GM23338 (cell line): Measurements from ENCODE around the gene NRG3. TPM values are rescaled to one million over a fixed set of nuclear protein-coding genes. Genes with fewer than 3 reads are reported as not detected.
A peak's percentile ranks its signal among the peaks of the same experiment; 100 is the strongest.
"Not testable (repeated sequence)": the region's sequence is repeated elsewhere in the genome, so short reads cannot be mapped to it uniquely, and the experiment has no call there.

Experiments used
- ATAC-seq: fragments of 200-7000 bp; cut with Tn5 transposase; 3 replicates; pipeline ENCODE4 v1.9.1; 2020
- DNase-seq: peaks from one replicate; pipeline ENCODE4 v3.0.0-alpha.2; 2015; ENCODE audit warnings: low spot score
- H2AFZ ChIP-seq: fragments of 200-600 bp; sonication (generic); 2 replicates; pipeline ENCODE4 v1.8.0; 2016; ENCODE audit warnings: antibody characterized with exemption, mild to moderate bottlenecking, moderate library complexity
- H3F3A ChIP-seq: fragments of 200-600 bp; sonication (generic); replicated peaks from 2 replicates; pipeline ENCODE4 v1.8.0; 2017; ENCODE audit warnings: antibody characterized with exemption, mixed run types, low read depth
- H3K27ac ChIP-seq: fragments of 200-600 bp; sonication (generic); 2 replicates; pipeline ENCODE4 v1.6.1; 2016; ENCODE audit warnings: low read depth
- H3K27me3 ChIP-seq: fragments of 200-600 bp; sonication (generic); 2 replicates; pipeline ENCODE4 v1.8.0; 2016; ENCODE audit warnings: mild to moderate bottlenecking, mixed run types, moderate library complexity; ENCODE audit not compliant: insufficient read depth
- H3K36me3 ChIP-seq: fragments of 200-600 bp; sonication (generic); 2 replicates; pipeline ENCODE4 v1.8.0; 2016; ENCODE audit warnings: mild to moderate bottlenecking; ENCODE audit not compliant: insufficient read depth
- H3K4me1 ChIP-seq: fragments of 200-600 bp; sonication (generic); 2 replicates; pipeline ENCODE4 v1.8.0; 2016; ENCODE audit warnings: mild to moderate bottlenecking, moderate library complexity; ENCODE audit not compliant: insufficient read depth
- H3K4me2 ChIP-seq: fragments of 200-600 bp; sonication (generic); 2 replicates; pipeline ENCODE4 v1.7.1; 2017; ENCODE audit warnings: mixed run types
- H3K4me3 ChIP-seq: fragments of 200-600 bp; sonication (generic); 2 replicates; pipeline ENCODE4 v1.6.1; 2016; ENCODE audit warnings: mixed run types
- H3K79me2 ChIP-seq: fragments of 200-600 bp; sonication (generic); replicated peaks from 2 replicates; pipeline ENCODE4 v1.8.0; 2017; ENCODE audit warnings: mild to moderate bottlenecking; ENCODE audit not compliant: insufficient read depth
- H3K9me2 ChIP-seq: fragments of 200-600 bp; sonication (generic); 2 replicates; pipeline ENCODE4 v1.8.0; 2017; ENCODE audit not compliant: insufficient read depth
- H4K20me1 ChIP-seq: fragments of 200-600 bp; sonication (generic); replicated peaks from 2 replicates; pipeline ENCODE4 v1.8.0; 2017; ENCODE audit warnings: mild to moderate bottlenecking; ENCODE audit not compliant: insufficient read depth
- H3K27ac Mint-ChIP-seq: 2 replicates; pipeline ENCODE4 v1.8.0; 2020; ENCODE audit warnings: inconsistent platforms, mild to moderate bottlenecking, moderate library complexity, mixed read lengths
- H3K27me3 Mint-ChIP-seq: 3 replicates; pipeline ENCODE4 v1.8.0; 2022; ENCODE audit warnings: low read depth, mild to moderate bottlenecking, moderate library complexity, mixed read lengths, inconsistent platforms; ENCODE audit not compliant: insufficient read depth, poor library complexity
- H3K36me3 Mint-ChIP-seq: 3 replicates; pipeline ENCODE4 v1.8.0; 2021; ENCODE audit warnings: low read depth, mild to moderate bottlenecking, inconsistent platforms, moderate library complexity, mixed read lengths
- H3K4me1 Mint-ChIP-seq: 3 replicates; pipeline ENCODE4 v1.8.0; 2020; ENCODE audit warnings: mild to moderate bottlenecking, inconsistent platforms, mixed read lengths
- H3K4me3 Mint-ChIP-seq: 3 replicates; pipeline ENCODE4 v1.8.0; 2021; ENCODE audit warnings: moderate library complexity, mild to moderate bottlenecking, inconsistent platforms, mixed read lengths
- H3K9me3 Mint-ChIP-seq: 3 replicates; pipeline ENCODE4 v1.8.0; 2020; ENCODE audit warnings: moderate library complexity, mild to moderate bottlenecking, inconsistent platforms, mixed read lengths
- CREB1 ChIP-seq: fragments of 250-450 bp; sonication (Bioruptor Pico); IDR thresholded peaks from 2 replicates; pipeline ENCODE4 v1.5.0; 2020; ENCODE audit warnings: low read depth, mild to moderate bottlenecking, moderate library complexity
- EZH2phosphoT487 ChIP-seq: fragments of 200-600 bp; sonication (generic); IDR thresholded peaks from one replicate; pipeline ENCODE4 v1.8.1; 2018; ENCODE audit warnings: antibody characterized with exemption; ENCODE audit not compliant: unreplicated experiment
- polyA plus RNA-seq: library from polyadenylated mRNA; unstranded; fragments of >200 nt; fragmentation: Nextera tagmentation; extraction: Ambion mirVana; gene quantifications from 2 replicates; pipeline ENCODE4 v1.2.1, GENCODE V29; 2016
- total RNA-seq: library from RNA; depleted of rRNA; stranded (reverse); fragments of >200 nt; shearing (Covaris generic); gene quantifications from 2 replicates; pipeline ENCODE4 v1.2.3, GENCODE V29; 2014
- TF ChIP-seq, protein P1 (sequence below): fragments of 250-450 bp; sonication (Bioruptor Pico); IDR thresholded peaks from 2 replicates; pipeline ENCODE4 v1.5.0; 2020; ENCODE audit warnings: mild to moderate bottlenecking, moderate library complexity
- TF ChIP-seq, protein P2 (sequence below): IDR thresholded peaks from 2 replicates; pipeline ENCODE4 v1.6.1; 2016; ENCODE audit warnings: antibody characterized with exemption
- TF ChIP-seq, protein P3 (sequence below): IDR thresholded peaks from one replicate; pipeline ENCODE4 v1.6.1; 2018; ENCODE audit warnings: antibody characterized with exemption; ENCODE audit not compliant: unreplicated experiment

NRG3 gene
- total and polyA plus RNA-seq, 2 experiments from 2014 or later, result 1.9 to 3.9 TPM

DNA sequence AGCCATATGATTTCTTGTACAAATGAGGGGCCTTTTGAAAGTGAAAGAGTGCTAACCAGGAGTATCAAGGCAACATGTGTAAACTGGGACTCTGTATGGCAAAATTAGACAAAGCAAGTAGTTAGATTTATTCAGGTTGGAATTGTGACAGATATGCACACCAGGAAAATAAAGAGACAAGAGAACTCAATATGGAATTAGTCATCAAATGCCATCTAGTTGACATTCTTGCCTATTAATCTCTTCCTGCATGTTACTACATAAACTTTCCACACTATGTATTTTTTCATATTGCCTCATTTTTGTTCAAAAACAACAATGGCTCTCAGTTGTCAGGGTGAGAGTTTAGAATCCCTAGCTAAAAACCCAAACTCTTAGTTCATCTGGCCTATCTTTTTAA lies 799.0 kb downstream of the NRG3 start:
- Histone ChIP-seq H2AFZ (no peak overlapping the region), H3K4me2 (no peak overlapping the region), H3K4me3 (no peak overlapping the region), H3K9me2 (no peaks in the 10 kb centered on the region), H3K79me2 (no peaks in the 10 kb centered on the region), H3F3A (no peaks in the 10 kb centered on the region), H3K36me3 (no peaks in the 10 kb centered on the region), H3K4me1 (no peaks in the 10 kb centered on the region), H3K27me3 (no peaks in the 10 kb centered on the region), H4K20me1 (no peaks in the 10 kb centered on the region), H3K27ac (no peak overlapping the region)
- ATAC-seq (no peak), DNase-seq (no peak)
- Mint-ChIP-seq H3K9me3 (peaks cover 6% of the 10 kb centered on the region), H3K27me3 (peaks cover 4% of the 10 kb centered on the region), H3K4me3 (no peak overlapping the region), H3K27ac (no peak overlapping the region), H3K36me3 (peaks cover 2% of the 10 kb centered on the region; the same call in 2 of the 3 replicates), H3K4me1 (peaks cover 8% of the 10 kb centered on the region; the same call in 1 of the 3 replicates)
- no peak for TF ChIP-seq EZH2phosphoT487
- TF ChIP-seq, protein P1, sequence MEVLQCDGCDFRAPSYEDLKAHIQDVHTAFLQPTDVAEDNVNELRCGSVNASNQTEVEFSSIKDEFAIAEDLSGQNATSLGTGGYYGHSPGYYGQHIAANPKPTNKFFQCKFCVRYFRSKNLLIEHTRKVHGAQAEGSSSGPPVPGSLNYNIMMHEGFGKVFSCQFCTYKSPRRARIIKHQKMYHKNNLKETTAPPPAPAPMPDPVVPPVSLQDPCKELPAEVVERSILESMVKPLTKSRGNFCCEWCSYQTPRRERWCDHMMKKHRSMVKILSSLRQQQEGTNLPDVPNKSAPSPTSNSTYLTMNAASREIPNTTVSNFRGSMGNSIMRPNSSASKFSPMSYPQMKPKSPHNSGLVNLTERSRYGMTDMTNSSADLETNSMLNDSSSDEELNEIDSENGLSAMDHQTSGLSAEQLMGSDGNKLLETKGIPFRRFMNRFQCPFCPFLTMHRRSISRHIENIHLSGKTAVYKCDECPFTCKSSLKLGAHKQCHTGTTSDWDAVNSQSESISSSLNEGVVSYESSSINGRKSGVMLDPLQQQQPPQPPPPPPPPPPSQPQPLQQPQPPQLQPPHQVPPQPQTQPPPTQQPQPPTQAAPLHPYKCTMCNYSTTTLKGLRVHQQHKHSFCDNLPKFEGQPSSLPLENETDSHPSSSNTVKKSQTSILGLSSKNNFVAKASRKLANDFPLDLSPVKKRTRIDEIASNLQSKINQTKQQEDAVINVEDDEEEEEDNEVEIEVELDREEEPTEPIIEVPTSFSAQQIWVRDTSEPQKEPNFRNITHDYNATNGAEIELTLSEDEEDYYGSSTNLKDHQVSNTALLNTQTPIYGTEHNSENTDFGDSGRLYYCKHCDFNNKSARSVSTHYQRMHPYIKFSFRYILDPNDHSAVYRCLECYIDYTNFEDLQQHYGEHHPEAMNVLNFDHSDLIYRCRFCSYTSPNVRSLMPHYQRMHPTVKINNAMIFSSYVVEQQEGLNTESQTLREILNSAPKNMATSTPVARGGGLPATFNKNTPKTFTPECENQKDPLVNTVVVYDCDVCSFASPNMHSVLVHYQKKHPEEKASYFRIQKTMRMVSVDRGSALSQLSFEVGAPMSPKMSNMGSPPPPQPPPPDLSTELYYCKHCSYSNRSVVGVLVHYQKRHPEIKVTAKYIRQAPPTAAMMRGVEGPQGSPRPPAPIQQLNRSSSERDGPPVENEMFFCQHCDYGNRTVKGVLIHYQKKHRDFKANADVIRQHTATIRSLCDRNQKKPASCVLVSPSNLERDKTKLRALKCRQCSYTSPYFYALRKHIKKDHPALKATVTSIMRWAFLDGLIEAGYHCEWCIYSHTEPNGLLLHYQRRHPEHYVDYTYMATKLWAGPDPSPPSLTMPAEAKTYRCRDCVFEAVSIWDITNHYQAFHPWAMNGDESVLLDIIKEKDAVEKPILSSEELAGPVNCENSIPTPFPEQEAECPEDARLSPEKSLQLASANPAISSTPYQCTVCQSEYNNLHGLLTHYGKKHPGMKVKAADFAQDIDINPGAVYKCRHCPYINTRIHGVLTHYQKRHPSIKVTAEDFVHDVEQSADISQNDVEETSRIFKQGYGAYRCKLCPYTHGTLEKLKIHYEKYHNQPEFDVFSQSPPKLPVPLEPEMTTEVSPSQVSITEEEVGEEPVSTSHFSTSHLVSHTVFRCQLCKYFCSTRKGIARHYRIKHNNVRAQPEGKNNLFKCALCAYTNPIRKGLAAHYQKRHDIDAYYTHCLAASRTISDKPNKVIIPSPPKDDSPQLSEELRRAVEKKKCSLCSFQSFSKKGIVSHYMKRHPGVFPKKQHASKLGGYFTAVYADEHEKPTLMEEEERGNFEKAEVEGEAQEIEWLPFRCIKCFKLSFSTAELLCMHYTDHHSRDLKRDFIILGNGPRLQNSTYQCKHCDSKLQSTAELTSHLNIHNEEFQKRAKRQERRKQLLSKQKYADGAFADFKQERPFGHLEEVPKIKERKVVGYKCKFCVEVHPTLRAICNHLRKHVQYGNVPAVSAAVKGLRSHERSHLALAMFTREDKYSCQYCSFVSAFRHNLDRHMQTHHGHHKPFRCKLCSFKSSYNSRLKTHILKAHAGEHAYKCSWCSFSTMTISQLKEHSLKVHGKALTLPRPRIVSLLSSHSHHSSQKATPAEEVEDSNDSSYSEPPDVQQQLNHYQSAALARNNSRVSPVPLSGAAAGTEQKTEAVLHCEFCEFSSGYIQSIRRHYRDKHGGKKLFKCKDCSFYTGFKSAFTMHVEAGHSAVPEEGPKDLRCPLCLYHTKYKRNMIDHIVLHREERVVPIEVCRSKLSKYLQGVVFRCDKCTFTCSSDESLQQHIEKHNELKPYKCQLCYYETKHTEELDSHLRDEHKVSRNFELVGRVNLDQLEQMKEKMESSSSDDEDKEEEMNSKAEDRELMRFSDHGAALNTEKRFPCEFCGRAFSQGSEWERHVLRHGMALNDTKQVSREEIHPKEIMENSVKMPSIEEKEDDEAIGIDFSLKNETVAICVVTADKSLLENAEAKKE (CRISPR knock-in tag), result no peak
- TF ChIP-seq, protein P2, sequence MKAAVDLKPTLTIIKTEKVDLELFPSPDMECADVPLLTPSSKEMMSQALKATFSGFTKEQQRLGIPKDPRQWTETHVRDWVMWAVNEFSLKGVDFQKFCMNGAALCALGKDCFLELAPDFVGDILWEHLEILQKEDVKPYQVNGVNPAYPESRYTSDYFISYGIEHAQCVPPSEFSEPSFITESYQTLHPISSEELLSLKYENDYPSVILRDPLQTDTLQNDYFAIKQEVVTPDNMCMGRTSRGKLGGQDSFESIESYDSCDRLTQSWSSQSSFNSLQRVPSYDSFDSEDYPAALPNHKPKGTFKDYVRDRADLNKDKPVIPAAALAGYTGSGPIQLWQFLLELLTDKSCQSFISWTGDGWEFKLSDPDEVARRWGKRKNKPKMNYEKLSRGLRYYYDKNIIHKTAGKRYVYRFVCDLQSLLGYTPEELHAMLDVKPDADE, result no peak
- TF ChIP-seq CREB1 (CRISPR knock-in tag), result no peak
- TF ChIP-seq, protein P3, sequence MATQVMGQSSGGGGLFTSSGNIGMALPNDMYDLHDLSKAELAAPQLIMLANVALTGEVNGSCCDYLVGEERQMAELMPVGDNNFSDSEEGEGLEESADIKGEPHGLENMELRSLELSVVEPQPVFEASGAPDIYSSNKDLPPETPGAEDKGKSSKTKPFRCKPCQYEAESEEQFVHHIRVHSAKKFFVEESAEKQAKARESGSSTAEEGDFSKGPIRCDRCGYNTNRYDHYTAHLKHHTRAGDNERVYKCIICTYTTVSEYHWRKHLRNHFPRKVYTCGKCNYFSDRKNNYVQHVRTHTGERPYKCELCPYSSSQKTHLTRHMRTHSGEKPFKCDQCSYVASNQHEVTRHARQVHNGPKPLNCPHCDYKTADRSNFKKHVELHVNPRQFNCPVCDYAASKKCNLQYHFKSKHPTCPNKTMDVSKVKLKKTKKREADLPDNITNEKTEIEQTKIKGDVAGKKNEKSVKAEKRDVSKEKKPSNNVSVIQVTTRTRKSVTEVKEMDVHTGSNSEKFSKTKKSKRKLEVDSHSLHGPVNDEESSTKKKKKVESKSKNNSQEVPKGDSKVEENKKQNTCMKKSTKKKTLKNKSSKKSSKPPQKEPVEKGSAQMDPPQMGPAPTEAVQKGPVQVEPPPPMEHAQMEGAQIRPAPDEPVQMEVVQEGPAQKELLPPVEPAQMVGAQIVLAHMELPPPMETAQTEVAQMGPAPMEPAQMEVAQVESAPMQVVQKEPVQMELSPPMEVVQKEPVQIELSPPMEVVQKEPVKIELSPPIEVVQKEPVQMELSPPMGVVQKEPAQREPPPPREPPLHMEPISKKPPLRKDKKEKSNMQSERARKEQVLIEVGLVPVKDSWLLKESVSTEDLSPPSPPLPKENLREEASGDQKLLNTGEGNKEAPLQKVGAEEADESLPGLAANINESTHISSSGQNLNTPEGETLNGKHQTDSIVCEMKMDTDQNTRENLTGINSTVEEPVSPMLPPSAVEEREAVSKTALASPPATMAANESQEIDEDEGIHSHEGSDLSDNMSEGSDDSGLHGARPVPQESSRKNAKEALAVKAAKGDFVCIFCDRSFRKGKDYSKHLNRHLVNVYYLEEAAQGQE, result no peak

DNA sequence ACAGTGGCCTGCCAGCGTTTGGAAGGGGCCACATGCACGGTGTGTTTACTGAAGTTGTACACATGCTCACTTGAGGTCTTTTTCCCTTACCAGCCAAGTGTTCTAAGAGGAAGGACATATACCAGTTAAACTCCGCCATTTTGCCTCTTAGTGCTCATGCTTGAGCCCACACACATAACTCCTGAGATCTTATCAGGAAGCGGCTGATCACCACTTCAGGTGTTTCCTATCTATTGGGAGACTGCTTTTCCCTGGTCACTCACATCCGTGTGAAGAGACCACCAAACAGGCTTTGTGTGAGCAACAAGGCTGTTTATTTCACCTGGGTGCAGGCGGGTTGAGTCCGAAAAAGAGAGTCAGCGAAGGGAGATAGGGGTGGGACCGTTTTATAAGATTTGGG lies 802.9 kb downstream of the NRG3 start:
- not testable (repeated sequence) for H3K4me3 Mint-ChIP-seq, H3K4me1 ChIP-seq, H3K79me2 ChIP-seq, ATAC-seq, H3K4me2 ChIP-seq, H3K4me1 Mint-ChIP-seq, H3K27ac Mint-ChIP-seq, H2AFZ ChIP-seq, H3K36me3 Mint-ChIP-seq, H3K9me2 ChIP-seq, H3K36me3 ChIP-seq, H3K27ac ChIP-seq, H4K20me1 ChIP-seq, H3K27me3 Mint-ChIP-seq, H3K9me3 Mint-ChIP-seq, DNase-seq, H3F3A ChIP-seq, H3K4me3 ChIP-seq, H3K27me3 ChIP-seq

DNA sequence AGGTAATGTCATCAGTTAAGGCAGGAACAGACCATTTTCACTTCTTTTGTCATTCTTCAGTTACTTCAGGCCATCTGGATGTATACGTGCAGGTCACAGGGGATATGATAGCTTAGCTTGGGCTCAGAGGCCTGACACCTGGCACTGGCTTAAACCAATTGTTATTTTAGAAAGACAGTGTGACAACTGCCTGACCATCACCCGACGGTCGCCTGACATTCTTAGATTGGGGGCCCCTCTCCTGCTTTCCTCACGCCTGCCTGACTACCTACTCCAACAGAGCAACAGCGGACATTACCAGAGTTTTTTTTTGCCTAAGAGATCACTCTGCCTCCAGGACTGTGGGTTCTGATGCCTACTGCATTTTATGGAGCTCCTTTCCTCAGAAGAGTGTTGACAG lies 803.5 kb downstream of the NRG3 start:
- DNase-seq, H3K79me2 ChIP-seq, H3K27ac ChIP-seq, H3K27me3 Mint-ChIP-seq, H3K36me3 Mint-ChIP-seq, H3K4me3 Mint-ChIP-seq, H3K36me3 ChIP-seq, H3K4me3 ChIP-seq, H4K20me1 ChIP-seq, H3K9me2 ChIP-seq, H3K4me2 ChIP-seq, H3K4me1 Mint-ChIP-seq, H3K9me3 Mint-ChIP-seq, H3F3A ChIP-seq, H2AFZ ChIP-seq, H3K27me3 ChIP-seq, H3K4me1 ChIP-seq, ATAC-seq: not testable (repeated sequence)
- peak overlapping the region; percentile 58; the same call in 1 of the 2 replicates for H3K27ac Mint-ChIP-seq
